AG04450 (cell line): Measurements from ENCODE around the gene ENKD1. TPM values are rescaled to one million over a fixed set of nuclear protein-coding genes. Genes with fewer than 3 reads are reported as not detected.
"Not testable (repeated sequence)": the region's sequence is repeated elsewhere in the genome, so short reads cannot be mapped to it uniquely, and the experiment has no call there.

Experiments used
- CTCF ChIA-PET: fragments of 300-600, 350-600 bp; formaldehyde crosslinking; extraction: SDS; loops from one replicate; lab custom pipeline; 2022; ENCODE audit warnings: antibody characterized with exemption, inconsistent platforms; lab: Charles Lee
- POLR2A ChIA-PET: fragments of 350-600 bp; formaldehyde crosslinking; extraction: SDS; loops from one replicate; lab custom pipeline; 2021; ENCODE audit warnings: antibody characterized with exemption, inconsistent platforms; lab: Yijun Ruan, JAX
- DNase-seq: peaks from one replicate; pipeline ENCODE4 v3.0.0-alpha.2; 2011; ENCODE audit warnings: low read depth, low spot score
- H3K27ac ChIP-seq: one replicate; pipeline ENCODE4 v1.5.1; 2012; ENCODE audit warnings: low read depth, low read length, control low read depth
- H3K27me3 ChIP-seq: one replicate; pipeline ENCODE4 v1.6.0; 2012; ENCODE audit warnings: low read length; ENCODE audit not compliant: control insufficient read depth, insufficient read depth
- H3K4me3 ChIP-seq: 2 replicates; pipeline ENCODE4 v1.5.1; 2011; ENCODE audit warnings: mild to moderate bottlenecking, low read depth, low read length, control low read depth
- H3K9me3 ChIP-seq: 2 replicates; pipeline ENCODE4 v1.5.1; 2012; ENCODE audit warnings: low read length; ENCODE audit not compliant: control insufficient read depth, insufficient read depth
- polyA plus RNA-seq: library from polyadenylated mRNA; depleted of rRNA; stranded (reverse); fragments of >200 nt; gene quantifications from 2 replicates; pipeline ENCODE4 v1.2.3, GENCODE V29; 2011
- TF ChIP-seq, protein P1 (sequence below): IDR thresholded peaks from 2 replicates; pipeline ENCODE4 v1.5.1; 2011; ENCODE audit warnings: low read depth, low read length, control low read depth, inconsistent platforms

Gene ENKD1
- polyA plus RNA-seq, 1 experiment, result 3.6 TPM

DNA sequence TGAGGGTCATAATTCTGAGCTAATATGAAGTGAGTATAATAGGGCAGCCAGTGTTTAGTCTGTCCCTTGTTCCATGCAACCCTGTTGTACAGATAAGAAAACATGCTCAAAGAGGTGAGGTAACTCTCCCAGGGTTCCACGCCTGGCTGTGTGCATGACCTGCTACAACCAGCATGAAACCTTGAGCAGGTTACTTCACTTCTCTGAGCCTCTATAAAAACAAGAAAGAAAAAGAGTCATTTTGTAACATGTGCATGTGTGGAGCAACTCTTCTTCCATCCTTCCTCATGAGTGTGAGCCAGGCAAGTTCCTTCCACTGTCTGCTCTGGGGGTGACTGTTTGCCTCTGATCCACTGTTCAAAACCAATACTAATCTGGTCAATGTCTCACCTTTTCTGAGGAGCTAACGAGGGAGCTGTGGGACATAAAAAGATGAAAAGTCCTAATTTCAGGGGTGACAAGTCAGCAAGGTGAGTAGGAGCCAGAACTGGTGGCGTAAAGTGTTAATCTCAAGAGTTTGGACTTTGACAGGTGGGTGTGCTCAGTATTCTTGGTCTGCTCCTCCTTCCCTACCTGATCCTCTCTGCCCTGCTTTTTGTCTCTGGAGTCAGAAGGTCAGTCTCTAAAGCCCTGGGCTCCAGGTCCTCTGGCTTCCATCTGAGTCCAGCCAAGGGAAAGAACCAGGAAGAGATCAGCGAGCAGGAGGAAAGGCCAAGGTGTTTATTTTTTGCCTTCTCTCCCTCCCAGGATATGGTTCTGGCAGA lies 31.1 kb upstream of the ENKD1 start:
- no peak for DNase-seq
- no peak overlapping the region for H3K27ac ChIP-seq
- TF ChIP-seq, protein P1, sequence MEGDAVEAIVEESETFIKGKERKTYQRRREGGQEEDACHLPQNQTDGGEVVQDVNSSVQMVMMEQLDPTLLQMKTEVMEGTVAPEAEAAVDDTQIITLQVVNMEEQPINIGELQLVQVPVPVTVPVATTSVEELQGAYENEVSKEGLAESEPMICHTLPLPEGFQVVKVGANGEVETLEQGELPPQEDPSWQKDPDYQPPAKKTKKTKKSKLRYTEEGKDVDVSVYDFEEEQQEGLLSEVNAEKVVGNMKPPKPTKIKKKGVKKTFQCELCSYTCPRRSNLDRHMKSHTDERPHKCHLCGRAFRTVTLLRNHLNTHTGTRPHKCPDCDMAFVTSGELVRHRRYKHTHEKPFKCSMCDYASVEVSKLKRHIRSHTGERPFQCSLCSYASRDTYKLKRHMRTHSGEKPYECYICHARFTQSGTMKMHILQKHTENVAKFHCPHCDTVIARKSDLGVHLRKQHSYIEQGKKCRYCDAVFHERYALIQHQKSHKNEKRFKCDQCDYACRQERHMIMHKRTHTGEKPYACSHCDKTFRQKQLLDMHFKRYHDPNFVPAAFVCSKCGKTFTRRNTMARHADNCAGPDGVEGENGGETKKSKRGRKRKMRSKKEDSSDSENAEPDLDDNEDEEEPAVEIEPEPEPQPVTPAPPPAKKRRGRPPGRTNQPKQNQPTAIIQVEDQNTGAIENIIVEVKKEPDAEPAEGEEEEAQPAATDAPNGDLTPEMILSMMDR, result no peak
- POLR2A ChIA-PET, result interaction anchor here (0.6 kb wide), 1 partner anchor 40 kb away, joined by 5 read pairs; no protein-coding TSS in a partner anchor
- H3K4me3 ChIP-seq, result no peak overlapping the region
- no peaks in the 10 kb centered on the region for H3K9me3 ChIP-seq
- CTCF ChIA-PET, result interaction anchor here (1.6 kb wide), 1 partner anchor 25 kb away, joined by 7 read pairs; no protein-coding TSS in a partner anchor
- no peaks in the 10 kb centered on the region for H3K27me3 ChIP-seq

DNA sequence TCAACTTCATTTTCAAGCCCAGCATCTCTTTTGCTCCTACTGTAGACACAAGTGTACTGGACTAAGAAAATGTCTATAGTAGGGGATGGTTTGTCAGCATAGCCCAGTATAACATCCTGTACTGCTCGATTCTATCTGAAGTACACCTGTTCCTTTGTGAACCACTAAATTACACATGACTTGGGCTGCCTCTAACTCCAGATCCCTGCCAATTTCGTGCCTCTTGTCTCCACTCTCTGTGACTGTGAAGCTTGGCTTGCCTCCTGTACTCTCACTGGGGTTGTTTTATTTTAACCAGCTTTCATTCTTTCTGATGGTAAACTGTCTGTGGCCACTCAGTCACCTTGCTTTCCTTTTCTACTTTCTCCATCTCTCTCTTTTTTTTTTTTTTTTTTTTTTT lies 28.1 kb upstream of the ENKD1 start:
- H3K27ac ChIP-seq, result no peak overlapping the region
- H3K27me3 ChIP-seq, result no peaks in the 10 kb centered on the region
- POLR2A ChIA-PET, result interaction anchor here (0.6 to 1.4 kb wide), 2 partner anchors 23 to 112 kb away, joined by 3 to 5 read pairs; partner anchors contain the start of genes RANBP10 and TSNAXIP1
- no peaks in the 10 kb centered on the region for H3K9me3 ChIP-seq
- DNase-seq, result no peak
- H3K4me3 ChIP-seq, result no peak overlapping the region
- CTCF ChIA-PET, result interaction anchor here (0.7 kb wide), 1 partner anchor 180 kb away, joined by 4 read pairs; no protein-coding TSS in a partner anchor
- TF ChIP-seq, protein P1, result no peak

DNA sequence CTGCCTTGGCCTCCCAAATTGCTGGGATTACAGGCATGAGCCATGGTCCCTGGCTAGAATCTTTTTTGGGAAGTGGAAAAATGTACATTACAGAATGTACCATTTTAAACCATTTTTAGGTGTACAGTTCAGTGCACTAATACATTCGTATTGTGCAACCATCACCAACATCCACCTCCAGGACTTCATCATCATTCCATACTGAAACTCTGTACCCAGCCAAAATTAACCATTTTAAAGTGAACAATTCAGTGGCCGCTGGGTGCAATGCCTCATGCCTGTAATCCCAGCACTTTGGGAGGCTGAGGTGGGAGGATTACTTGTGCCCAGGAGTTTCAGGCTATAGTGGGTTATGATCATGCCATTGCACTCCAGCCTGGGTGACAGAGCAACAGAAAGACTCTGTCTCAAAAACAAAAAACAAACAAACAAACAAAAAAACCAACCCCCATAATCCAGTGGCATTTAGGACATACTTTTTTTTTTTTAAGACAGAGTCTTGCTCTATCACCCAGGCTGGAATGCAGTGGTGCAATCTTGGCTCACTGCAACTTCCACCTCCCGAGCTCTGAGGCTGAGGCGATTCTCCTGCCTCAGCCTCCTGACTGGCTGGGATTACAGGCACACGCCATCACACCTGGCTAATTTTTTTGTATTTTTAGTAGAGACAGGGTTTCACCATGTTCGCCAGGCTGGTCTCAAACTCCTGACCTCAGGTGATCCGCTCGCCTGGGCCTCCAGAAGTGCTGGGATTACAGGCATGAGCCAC lies 27.2 kb upstream of the ENKD1 start:
- CTCF ChIA-PET, result interaction anchor here (0.7 to 1.4 kb wide), 2 partner anchors 123 to 162 kb away, joined by 3 to 5 read pairs; no protein-coding TSS in a partner anchor
- POLR2A ChIA-PET, result interaction anchor here (0.5 to 1.4 kb wide), 2 partner anchors 113 to 161 kb away, joined by 3 read pairs; partner anchors contain the start of genes RANBP10 and TSNAXIP1
- DNase-seq, H3K27me3 ChIP-seq, H3K4me3 ChIP-seq, H3K27ac ChIP-seq, H3K9me3 ChIP-seq: not testable (repeated sequence)

DNA sequence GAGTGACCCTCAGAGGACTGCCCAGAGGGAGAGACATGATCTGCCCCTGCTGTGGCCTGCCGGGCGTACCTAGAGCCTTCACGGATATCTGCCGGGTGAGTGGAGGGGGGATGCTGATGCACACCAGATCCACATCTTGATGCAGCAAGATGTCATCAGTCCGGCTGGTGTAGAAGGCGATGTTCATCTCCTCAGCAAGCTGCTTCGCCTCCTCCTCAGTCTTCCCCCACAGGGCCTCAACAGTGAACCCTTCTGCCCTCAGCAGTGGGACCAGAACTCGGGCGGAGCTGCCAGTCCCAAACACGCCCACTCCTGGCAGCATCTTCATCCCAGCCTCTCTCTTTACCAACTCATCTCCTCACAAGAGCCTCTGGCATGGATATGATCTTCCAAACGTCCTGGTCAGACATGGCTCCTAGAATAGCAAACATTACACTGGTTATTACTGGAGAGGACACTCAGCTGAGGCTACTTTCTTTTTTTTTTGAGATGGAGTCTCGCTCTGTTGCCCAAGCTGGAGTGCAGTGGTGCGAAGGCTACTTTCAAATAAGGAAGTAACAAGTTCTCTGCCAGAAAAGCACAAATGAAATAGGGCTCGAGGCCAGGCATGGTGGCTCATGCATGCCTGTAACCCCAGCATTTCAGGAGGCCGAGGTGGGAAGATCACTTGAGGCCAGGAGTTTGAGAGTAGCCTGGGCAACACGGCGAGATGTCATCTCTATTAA lies 19.0 kb upstream of the ENKD1 start:
- Histone ChIP-seq H3K4me3 (no peak overlapping the region), H3K9me3 (no peaks in the 10 kb centered on the region), H3K27me3 (no peaks in the 10 kb centered on the region), H3K27ac (no peak overlapping the region)
- ChIA-PET CTCF (interaction anchor here (0.5 kb wide), 1 partner anchor 156 kb away, joined by 4 read pairs; no protein-coding TSS in a partner anchor), POLR2A (no interaction called here)
- TF ChIP-seq, protein P1, result no peak
- no peak for DNase-seq

DNA sequence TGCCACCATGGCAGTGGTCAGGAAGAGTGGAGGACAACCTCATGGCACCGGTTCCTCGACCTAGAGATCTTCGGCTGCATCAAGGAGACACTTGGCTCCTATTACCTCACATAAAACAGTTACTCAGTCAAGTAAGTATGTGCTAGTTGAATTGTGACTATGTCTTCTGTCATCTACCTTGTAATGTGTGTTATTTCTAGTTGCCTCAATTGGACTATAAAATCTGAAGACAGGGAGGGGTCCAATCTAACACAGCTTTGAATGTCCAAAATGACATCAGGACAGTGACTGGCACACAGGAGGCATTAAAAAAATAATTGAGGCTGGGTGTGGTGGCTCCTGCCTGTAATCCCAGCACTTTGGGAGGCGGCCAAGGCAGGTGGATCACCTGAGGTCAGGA lies 17.2 kb upstream of the ENKD1 start:
- ChIA-PET POLR2A (no interaction called here), CTCF (interaction anchor here (0.6 to 2.4 kb wide), 2 partner anchors 11 to 162 kb away, joined by 3 to 17 read pairs; no protein-coding TSS in a partner anchor)
- no peaks in the 10 kb centered on the region for H3K27me3 ChIP-seq
- H3K9me3 ChIP-seq, result no peaks in the 10 kb centered on the region
- DNase-seq, result no peak
- TF ChIP-seq, protein P1, result no peak
- no peak overlapping the region for H3K27ac ChIP-seq
- H3K4me3 ChIP-seq, result no peak overlapping the region
